Activated CD8-positive, alpha-beta memory T cell treated with anti-CD3 and anti-CD28 coated beads for 36 hours (primary cell): Measurements from ENCODE around the gene EEIG2. TPM values are rescaled to one million over a fixed set of nuclear protein-coding genes. Genes with fewer than 3 reads are reported as not detected.
"Not testable (repeated sequence)": the region's sequence is repeated elsewhere in the genome, so short reads cannot be mapped to it uniquely, and the experiment has no call there.

ENCODE experiments used
- CTCF ChIA-PET: fragments of 350-600 bp; sonication (Branson Sonifier 250); formaldehyde crosslinking; loops from one replicate; lab custom pipeline; 2021; ENCODE audit warnings: antibody characterized with exemption; lab: Charles Lee
- POLR2A ChIA-PET: fragments of 350-600 bp; sonication (Branson Sonifier 250); formaldehyde crosslinking; loops from one replicate; lab custom pipeline; 2021; ENCODE audit warnings: antibody characterized with exemption; lab: Charles Lee
- total RNA-seq, 2 experiments: library from RNA; stranded (reverse); gene quantifications; one replicate each; pipeline ENCODE4 v1.2.3, GENCODE V29; 2021

Gene EEIG2
- total RNA-seq, 2 experiments from 2014 or later, result 13.8 to 14.1 TPM

DNA sequence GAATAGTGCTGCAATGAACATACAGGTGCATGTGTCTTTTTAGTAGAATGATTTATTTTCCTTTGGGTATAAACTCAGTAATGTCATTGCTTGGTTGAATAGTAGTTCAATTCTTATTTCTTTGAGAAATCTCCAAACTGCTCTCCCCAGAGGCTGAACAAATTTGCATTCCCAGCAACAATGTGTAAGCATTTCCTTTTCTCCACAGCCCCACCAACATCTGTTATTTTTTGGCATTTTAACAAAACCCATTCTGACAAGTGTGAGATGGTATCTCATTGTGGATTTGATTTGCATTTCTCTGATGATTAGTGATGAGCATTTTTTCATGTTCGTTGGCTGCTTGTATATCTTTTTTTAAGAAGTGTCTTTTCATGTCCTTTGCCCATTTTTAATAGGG lies 21.9 kb upstream of the EEIG2 start:
- POLR2A ChIA-PET, result no interaction called here
- CTCF ChIA-PET, result no interaction called here

DNA sequence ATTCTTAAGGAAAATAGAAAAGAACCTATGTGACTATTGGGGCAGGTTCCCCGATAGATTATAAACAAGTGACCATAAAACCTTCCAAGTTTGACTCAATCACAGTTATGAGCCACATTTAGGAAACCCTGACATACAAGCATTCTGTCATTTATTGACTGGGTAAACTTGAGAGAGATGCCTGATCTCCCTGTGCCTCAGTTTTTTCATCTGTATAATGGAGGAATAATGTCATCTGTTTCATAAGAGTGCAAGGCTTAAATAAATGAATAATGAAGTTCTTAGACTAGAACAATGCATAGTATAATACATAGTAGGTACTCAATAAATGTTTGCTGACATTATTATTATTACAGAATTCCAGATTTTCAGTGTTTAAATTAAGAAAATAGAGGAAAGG lies 18.9 kb upstream of the EEIG2 start:
- ChIA-PET CTCF (no interaction called here), POLR2A (no interaction called here)

- ChIA-PET POLR2A (no interaction called here), CTCF (no interaction called here)
These were observed 18.0 kb upstream of the EEIG2 start for GRCh38 chr1:108541861-108542260.

GRCh38 chr1:108547493-108547892 lies 12.4 kb upstream of the EEIG2 start:
- POLR2A ChIA-PET, CTCF ChIA-PET: not testable (repeated sequence)

DNA sequence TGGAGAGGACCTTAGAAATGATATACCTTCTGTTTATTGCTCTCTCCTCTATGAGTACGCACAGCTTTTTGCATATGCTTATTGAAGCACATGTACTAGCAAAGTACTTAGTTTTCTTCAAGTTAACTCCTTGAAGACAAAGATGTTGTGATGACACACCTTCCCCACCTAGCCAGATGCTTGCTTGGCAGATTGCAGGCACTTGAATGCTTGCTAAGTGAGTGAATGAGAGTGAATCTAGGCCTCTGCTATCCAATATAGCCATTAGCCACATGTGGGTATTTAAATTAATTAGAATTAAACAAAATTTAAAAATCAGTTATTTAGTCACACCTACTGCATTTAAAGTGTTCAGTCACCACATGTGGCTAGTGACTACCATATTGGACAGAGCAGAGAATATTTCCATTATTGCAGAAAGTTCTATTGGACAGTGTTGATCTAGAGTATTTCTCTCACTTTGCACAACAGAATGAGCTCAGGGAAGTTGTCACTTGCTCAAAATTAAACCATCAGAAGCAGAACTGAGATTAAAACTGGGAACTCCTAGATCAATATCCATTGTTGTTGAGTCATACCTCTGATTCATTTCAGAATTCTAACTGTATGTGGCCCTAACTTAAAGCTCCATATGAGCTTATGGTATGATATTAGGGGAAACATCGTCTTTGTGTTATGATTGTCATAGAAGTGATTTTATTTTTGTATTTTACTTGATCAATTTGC lies 8.6 kb upstream of the EEIG2 start:
- CTCF ChIA-PET, result interaction anchor here (0.6 to 1.6 kb wide), 3 partner anchors 9 to 92 kb away, joined by 3 to 9 read pairs (median 4); partner anchors contain the start of gene EEIG2

GRCh38 chr1:108553905-108554304 lies 6.0 kb upstream of the EEIG2 start:
- ChIA-PET CTCF (no interaction called here), POLR2A (no interaction called here)

More for the DNA sequence above, 8.6 kb upstream of the EEIG2 start:
- POLR2A ChIA-PET, result no interaction called here

DNA sequence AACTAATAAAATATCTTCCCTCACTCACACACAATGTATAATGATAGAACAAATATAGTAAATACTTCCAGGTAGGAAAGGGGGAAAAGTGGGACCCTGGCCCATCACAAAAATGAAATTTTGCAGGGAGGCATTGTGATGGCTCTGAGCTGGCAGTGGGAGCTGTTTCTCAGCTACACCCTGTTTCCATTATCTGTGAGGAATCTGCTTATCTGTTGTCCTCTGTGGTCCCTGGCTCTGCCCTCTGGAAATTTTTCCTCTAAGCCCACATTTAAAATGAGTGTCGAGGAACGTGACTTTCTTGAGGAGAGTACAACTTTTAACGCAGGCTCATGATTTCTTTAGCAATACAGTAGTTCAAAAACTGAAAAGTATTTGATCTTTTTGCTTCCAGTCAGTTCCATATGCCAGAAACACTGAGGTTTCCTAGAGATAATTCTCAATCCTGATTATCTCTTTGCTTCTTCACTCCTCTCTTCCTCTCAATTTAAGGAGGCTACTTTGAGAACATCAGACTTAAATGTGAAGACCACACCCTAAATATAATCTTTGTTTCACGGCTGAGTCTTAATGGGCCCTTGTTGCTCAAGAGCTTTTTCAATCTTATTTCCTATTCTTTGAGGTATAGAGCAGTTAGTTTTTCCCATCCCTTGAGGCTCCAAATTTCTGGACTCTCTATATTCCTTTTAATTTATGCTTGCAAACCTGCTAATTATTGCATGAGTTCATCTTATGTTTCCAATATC lies 5.0 kb upstream of the EEIG2 start:
- POLR2A ChIA-PET, result no interaction called here
- CTCF ChIA-PET, result no interaction called here

GRCh38 chr1:108556066-108556465 lies 3.8 kb upstream of the EEIG2 start:
- ChIA-PET POLR2A (no interaction called here), CTCF (no interaction called here)

- CTCF ChIA-PET, result no interaction called here
- POLR2A ChIA-PET, result no interaction called here
These were observed 3.4 kb upstream of the EEIG2 start for GRCh38 chr1:108556499-108556898.

- ChIA-PET POLR2A (no interaction called here), CTCF (no interaction called here)
These were observed 2.6 kb upstream of the EEIG2 start for GRCh38 chr1:108557296-108557695.

- CTCF ChIA-PET, result interaction anchor here (0.6 to 4.1 kb wide), 15 partner anchors 9 to 360 kb away, joined by 3 to 27 read pairs (median 5); partner anchors contain the start of genes HENMT1, PRPF38B and SLC25A24
- POLR2A ChIA-PET, result interaction anchor here (0.9 to 2.1 kb wide), 8 partner anchors 55 to 360 kb away, joined by 3 to 10 read pairs (median 4); partner anchors contain the start of genes HENMT1, PRPF38B and SLC25A24
These were observed 431 bp downstream of the EEIG2 start for GRCh38 chr1:108560189-108560873.

DNA sequence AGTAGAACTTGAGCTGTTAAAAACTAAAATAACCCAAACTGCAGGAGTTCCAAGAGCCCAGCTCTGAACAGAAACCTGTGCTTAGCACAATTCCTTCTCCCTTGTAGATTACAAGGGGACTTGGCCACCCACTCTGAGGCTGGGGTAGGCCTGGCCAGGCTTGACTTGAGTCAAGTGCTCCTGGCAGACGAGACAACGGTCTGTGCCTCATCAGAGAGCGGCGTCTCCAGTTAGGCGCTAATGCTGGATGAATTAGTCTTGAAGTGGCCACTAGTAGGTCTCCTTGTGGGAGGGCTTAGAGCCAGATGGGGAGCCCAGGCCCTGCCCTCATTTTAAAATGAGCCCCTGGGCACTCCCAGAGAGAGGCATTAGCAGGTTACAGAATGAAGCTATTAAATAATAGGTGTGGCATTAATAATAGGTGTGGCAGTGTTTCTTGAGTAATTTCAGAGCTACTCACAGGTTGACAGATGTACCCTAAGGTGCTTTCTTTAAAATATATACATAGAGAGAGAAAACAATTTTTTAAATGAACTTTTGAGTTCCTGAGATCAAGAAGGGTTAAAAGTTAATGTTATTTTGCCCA lies 1.1 kb downstream of the EEIG2 start:
- CTCF ChIA-PET, result interaction anchor here (0.6 to 4.1 kb wide), 19 partner anchors 8 to 360 kb away, joined by 3 to 27 read pairs (median 4); partner anchors contain the start of genes HENMT1, PRPF38B and SLC25A24
- POLR2A ChIA-PET, result interaction anchor here (1.0 to 2.1 kb wide), 5 partner anchors 56 to 132 kb away, joined by 3 to 10 read pairs (median 4); partner anchors contain the start of gene PRPF38B

DNA sequence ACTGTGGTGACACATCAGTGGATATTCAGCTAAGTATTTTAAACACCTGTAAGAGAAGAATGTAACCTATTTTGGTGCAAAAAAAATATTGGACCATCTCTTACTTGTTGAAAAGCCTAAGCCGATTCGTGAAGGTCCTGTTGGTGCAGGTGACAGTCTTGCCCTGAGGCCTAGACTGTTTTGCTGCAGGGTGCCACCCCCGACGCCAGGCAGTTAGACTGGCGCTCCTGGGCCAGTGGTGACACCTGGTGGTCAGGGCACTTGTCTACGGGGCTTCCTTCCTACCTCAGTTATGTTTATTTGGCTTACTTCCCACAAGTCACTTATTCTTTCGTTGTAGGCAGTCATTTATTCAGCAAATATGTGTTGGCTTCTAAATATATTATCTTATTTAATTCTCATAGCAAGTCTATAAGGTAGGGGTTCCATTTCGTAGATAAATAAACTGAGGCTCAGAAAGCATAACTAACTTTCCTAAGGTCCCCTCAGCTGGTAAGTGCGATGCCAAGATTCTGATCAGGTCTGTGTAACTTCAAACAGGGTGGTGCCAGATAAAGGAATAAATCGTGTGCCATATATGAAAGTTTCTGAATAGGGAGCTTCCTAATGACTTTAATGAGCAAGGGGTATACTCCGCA lies 1.9 kb downstream of the EEIG2 start:
- POLR2A ChIA-PET, result interaction anchor here (1.0 to 2.1 kb wide), 2 partner anchors 82 to 100 kb away, joined by 3 to 9 read pairs; no protein-coding TSS in a partner anchor
- CTCF ChIA-PET, result interaction anchor here (0.6 to 4.1 kb wide), 14 partner anchors 8 to 361 kb away, joined by 3 to 27 read pairs (median 5); partner anchors contain the start of genes HENMT1, PRPF38B and SLC25A24

DNA sequence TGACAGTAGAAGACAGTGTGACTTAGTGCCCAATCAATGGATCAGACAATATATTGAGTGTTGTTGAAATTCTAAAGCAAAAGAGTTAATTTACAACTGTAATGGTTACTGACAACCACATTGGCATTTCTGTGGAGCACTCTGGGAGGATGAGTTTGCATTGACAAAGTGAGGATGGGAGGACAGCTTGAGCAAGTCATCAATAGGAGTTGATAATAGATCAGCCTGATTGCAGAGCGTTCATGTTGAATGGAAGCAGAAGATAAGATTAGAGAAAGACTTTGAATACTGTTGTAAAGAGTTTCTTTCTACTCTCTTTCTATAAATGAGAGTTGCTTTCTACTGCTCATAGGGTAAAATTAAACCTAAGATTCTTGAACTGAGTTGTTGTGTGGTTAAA lies 3.9 kb downstream of the EEIG2 start:
- ChIA-PET POLR2A (no interaction called here), CTCF (interaction anchor here (0.8 kb wide), 1 partner anchor 79 kb away, joined by 3 read pairs; no protein-coding TSS in a partner anchor)

DNA sequence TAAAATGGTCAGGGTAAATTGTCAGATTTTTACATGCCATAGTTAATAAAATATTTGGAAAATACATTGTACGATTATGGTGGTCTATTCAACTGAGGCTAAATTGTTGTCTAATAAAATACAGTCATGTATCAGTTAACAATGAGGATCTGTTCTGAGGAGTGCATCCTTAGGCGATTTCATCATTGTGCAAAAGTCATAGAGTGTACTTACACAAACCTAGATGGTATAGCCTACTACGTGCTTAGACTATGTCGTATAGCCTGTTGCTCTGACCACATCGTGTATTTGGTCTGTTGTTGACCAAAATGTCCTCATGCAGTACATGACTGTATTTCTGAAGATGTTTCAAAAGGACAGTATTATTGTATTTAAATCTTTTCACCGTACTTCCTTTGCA lies 5.2 kb downstream of the EEIG2 start:
- ChIA-PET POLR2A (no interaction called here), CTCF (no interaction called here)

DNA sequence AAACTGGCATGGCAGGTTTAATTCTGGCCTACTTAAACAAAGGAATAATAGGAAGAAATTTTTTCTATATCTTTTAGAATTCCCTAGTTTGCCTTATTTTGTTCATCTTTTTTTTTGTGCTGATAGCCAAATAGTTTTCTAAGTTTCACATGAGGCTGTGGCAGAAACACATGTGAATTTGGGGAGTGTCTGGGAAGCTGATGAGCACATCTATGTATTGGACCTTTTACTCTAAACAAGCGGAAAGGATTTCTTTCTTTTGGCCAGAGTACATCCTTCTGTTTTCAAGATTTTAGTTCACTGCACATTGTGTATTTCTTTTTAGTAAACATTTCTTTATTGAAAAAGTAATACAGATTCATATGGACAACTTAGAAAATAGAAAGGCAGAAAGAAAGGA lies 5.6 kb downstream of the EEIG2 start:
- CTCF ChIA-PET, result no interaction called here
- POLR2A ChIA-PET, result no interaction called here

GRCh38 chr1:108568589-108568988 lies 8.7 kb downstream of the EEIG2 start:
- ChIA-PET POLR2A (no interaction called here), CTCF (interaction anchor here (0.9 to 1.7 kb wide), 3 partner anchors 8 to 56 kb away, joined by 3 to 7 read pairs (median 5); partner anchors contain the start of gene EEIG2)

DNA sequence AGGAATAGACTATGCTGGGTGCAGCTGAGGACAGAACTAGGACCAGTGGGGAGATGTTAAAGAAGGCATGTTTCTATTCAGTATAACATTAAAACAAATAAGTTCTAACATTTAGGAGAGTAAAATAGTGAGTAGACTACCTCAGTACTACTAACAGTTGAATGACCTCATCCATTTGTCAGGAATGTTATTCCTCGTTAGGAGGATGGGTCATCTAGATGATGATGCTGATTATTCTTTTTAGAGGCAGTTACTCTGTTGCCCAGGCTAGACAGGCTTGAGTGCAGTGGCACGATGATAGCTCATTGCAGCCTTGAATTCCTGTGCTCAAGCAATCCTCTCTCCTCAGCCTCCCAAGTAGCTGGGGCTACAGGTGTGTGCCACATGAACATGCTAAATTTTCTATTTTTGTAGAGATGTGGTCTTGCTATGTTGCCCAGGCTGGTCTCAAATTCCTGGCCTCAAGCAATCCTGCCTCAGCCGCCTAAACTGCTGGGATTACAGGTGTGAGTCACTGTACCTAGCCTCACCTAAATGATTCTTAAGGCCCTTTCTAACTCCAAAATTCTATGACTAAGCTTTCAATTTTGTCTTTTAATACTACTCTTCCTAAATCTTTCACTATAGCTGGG lies 9.3 kb downstream of the EEIG2 start:
- CTCF ChIA-PET, result interaction anchor here (0.9 to 1.9 kb wide), 4 partner anchors 9 to 74 kb away, joined by 3 to 9 read pairs (median 6); partner anchors contain the start of gene EEIG2
- POLR2A ChIA-PET, result no interaction called here
